ENCODE results near the gene SEPTIN12. TPM values are rescaled to one million over a fixed set of nuclear protein-coding genes. Genes with fewer than 3 reads are reported as not detected.

The SEPTIN12 gene
- total RNA-seq, 1 experiment from 2014 or later = not detected

DNA sequence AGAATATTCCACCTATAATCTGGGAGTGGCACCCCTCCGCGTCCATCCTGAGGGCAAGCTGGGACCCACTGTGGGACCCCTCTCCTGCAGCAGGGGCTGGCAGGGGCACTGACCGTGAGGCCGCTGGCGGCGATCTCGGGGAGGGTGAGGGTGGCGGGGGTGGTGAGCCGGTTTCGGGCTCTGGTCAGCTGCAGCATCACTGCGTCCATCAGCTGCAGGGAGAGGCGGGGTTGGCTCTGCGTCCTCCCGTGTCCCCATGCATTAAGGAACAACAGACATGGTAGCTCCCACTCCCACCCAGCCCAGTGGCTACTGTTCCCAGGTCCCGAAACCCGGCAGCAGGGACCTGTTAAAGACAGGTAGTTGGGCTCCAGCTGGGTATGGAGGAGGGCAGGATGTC is 10.3 kb upstream of the SEPTIN12 start:
- no peak for DNase-seq (ENCODE audit: low read depth, low spot score)
- no peak overlapping the region for H3K4me3 ChIP-seq (ENCODE audit: low read depth in 2 of 2, low read length in 2 of 2)
- in situ Hi-C loops (cut with HindIII; ENCODE audit: low pct_unique_long_range_greater_than_20kb, low sequenced_read_pairs) (no loop called here), intact Hi-C loops (cut with micrococcal nuclease; ENCODE audit: unreplicated experiment) (no loop called here)
- ChIA-PET POLR2A (no interaction called here), CTCF (no interaction called here)
- no peaks in the 10 kb centered on the region for H3K9me3 ChIP-seq (ENCODE audit: control insufficient read depth, insufficient read depth, low read depth, low read length)
- no peak for ATAC-seq
- peaks cover 14% of the 10 kb centered on the region for H3K4me1 ChIP-seq (ENCODE audit: control insufficient read depth, insufficient read depth, low read length)
- H3K27me3 ChIP-seq (ENCODE audit: control insufficient read depth, insufficient read depth, low read length) = no peaks in the 10 kb centered on the region
- no TSS peak for BruUV-seq (replicated peaks)
- H3K36me3 ChIP-seq (ENCODE audit: control insufficient read depth, insufficient read depth, low read length) = no peaks in the 10 kb centered on the region
- no peak overlapping the region for H3K27ac ChIP-seq (ENCODE audit: low read length)
- no peak for TF ChIP-seq SIN3A (IDR thresholded peaks at IDR 0.05; ENCODE audit: borderline replicate concordance, insufficient read depth, low read depth, low read length)
- no peak for TF ChIP-seq TCF7L2 (IDR thresholded peaks at IDR 0.05; ENCODE audit: low read depth, low read length)
- TF ChIP-seq, protein P1, sequence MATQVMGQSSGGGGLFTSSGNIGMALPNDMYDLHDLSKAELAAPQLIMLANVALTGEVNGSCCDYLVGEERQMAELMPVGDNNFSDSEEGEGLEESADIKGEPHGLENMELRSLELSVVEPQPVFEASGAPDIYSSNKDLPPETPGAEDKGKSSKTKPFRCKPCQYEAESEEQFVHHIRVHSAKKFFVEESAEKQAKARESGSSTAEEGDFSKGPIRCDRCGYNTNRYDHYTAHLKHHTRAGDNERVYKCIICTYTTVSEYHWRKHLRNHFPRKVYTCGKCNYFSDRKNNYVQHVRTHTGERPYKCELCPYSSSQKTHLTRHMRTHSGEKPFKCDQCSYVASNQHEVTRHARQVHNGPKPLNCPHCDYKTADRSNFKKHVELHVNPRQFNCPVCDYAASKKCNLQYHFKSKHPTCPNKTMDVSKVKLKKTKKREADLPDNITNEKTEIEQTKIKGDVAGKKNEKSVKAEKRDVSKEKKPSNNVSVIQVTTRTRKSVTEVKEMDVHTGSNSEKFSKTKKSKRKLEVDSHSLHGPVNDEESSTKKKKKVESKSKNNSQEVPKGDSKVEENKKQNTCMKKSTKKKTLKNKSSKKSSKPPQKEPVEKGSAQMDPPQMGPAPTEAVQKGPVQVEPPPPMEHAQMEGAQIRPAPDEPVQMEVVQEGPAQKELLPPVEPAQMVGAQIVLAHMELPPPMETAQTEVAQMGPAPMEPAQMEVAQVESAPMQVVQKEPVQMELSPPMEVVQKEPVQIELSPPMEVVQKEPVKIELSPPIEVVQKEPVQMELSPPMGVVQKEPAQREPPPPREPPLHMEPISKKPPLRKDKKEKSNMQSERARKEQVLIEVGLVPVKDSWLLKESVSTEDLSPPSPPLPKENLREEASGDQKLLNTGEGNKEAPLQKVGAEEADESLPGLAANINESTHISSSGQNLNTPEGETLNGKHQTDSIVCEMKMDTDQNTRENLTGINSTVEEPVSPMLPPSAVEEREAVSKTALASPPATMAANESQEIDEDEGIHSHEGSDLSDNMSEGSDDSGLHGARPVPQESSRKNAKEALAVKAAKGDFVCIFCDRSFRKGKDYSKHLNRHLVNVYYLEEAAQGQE (IDR thresholded peaks at IDR 0.05; ENCODE audit: insufficient read depth in 1 of 2, low read depth in 2 of 2, low read length in 1 of 2) = no peak
- TF ChIP-seq POLR2AphosphoS5 (IDR thresholded peaks at IDR 0.05; ENCODE audit: low read depth, low read length) = no peak
- TF ChIP-seq, protein P2, sequence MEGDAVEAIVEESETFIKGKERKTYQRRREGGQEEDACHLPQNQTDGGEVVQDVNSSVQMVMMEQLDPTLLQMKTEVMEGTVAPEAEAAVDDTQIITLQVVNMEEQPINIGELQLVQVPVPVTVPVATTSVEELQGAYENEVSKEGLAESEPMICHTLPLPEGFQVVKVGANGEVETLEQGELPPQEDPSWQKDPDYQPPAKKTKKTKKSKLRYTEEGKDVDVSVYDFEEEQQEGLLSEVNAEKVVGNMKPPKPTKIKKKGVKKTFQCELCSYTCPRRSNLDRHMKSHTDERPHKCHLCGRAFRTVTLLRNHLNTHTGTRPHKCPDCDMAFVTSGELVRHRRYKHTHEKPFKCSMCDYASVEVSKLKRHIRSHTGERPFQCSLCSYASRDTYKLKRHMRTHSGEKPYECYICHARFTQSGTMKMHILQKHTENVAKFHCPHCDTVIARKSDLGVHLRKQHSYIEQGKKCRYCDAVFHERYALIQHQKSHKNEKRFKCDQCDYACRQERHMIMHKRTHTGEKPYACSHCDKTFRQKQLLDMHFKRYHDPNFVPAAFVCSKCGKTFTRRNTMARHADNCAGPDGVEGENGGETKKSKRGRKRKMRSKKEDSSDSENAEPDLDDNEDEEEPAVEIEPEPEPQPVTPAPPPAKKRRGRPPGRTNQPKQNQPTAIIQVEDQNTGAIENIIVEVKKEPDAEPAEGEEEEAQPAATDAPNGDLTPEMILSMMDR (IDR thresholded peaks at IDR 0.05) = no peak

DNA sequence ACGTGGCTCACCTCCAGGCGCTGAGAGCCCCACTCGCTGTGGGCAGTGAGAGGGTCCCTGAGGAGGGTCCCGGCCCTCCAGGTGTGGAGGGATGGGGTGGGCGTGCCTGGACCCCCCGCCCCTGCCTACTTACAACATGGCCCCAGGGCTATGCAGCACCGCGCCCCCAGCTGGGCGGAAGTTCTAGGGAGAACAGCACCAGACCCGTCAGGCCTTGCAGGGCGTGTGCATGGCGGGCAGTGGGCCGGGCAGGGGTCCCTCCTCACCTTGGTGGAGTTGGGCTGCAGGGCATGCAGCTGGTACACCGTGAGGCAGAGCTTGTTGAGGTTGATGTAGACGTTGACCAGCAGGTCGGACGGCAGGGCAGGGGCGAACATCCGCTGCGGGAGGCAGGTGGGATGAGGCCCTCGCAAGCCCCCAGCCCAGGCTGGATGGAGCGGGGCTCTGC is 9.7 kb upstream of the SEPTIN12 start:
- Histone ChIP-seq H3K9me3 (ENCODE audit: control insufficient read depth, insufficient read depth, low read depth, low read length) (no peaks in the 10 kb centered on the region), H3K27me3 (ENCODE audit: control insufficient read depth, insufficient read depth, low read length) (no peaks in the 10 kb centered on the region), H3K4me1 (ENCODE audit: control insufficient read depth, insufficient read depth, low read length) (peaks cover 12% of the 10 kb centered on the region), H3K36me3 (ENCODE audit: control insufficient read depth, insufficient read depth, low read length) (no peaks in the 10 kb centered on the region), H3K27ac (ENCODE audit: low read length) (no peak overlapping the region), H3K4me3 (ENCODE audit: low read depth in 2 of 2, low read length in 2 of 2) (no peak overlapping the region)
- no TSS peak for BruUV-seq (replicated peaks)
- in situ Hi-C loops (cut with HindIII; ENCODE audit: low pct_unique_long_range_greater_than_20kb, low sequenced_read_pairs) = no loop called here
- CTCF ChIA-PET = no interaction called here
- no peak for DNase-seq (ENCODE audit: low read depth, low spot score)
- ATAC-seq = no peak
- intact Hi-C loops (cut with micrococcal nuclease; ENCODE audit: unreplicated experiment) = no loop called here
- no peak for TF ChIP-seq TCF7L2 (IDR thresholded peaks at IDR 0.05; ENCODE audit: low read depth, low read length)
- TF ChIP-seq SIN3A (IDR thresholded peaks at IDR 0.05; ENCODE audit: borderline replicate concordance, insufficient read depth, low read depth, low read length) = no peak
- POLR2A ChIA-PET = no interaction called here

DNA sequence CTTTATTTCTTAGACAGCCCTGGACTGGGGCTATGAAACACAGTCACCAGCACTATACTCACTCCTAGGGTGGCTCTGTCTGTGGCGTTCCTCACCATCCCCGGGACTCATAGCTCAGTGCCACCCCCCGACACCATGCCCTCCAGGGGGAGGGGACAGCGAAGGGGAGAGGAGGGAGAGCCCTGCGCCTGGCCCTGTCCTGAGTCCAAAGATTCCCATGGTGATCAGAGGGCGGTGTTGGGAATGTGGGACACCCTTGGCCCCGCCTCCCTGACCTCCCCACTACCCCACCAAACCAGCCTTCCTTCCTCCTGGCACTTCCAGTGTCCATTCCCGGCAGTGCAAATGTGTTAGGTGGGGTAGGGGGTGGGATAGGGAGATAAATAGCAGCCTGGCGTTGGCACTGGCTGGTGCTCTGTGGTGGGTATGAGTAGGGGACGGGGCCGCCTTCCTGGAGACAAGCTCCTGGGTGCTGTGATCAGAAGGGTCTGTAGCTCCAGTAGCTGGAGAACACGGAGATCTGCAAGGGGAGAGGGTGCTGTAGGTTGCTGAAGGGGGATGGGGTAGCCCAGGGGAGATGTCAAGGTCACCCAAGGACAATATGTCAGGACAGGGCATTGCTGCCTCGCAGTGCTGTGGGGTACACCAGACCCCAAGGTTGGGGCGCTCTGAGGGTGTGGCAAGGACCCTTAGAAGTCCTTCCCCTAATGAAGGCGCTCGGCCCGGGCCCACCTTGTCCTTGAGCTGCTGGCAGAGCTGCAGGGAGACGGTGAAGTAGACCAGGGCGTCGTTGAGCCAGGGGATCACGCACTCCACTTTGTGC is 9.0 kb upstream of the SEPTIN12 start:
- Histone ChIP-seq H3K27ac (ENCODE audit: low read length) (no peak overlapping the region), H3K27me3 (ENCODE audit: control insufficient read depth, insufficient read depth, low read length) (no peaks in the 10 kb centered on the region), H3K4me3 (ENCODE audit: low read depth in 2 of 2, low read length in 2 of 2) (no peak overlapping the region), H3K9me3 (ENCODE audit: control insufficient read depth, insufficient read depth, low read depth, low read length) (no peaks in the 10 kb centered on the region), H3K4me1 (ENCODE audit: control insufficient read depth, insufficient read depth, low read length) (peaks cover 12% of the 10 kb centered on the region), H3K36me3 (ENCODE audit: control insufficient read depth, insufficient read depth, low read length) (no peaks in the 10 kb centered on the region)
- TF ChIP-seq POLR2AphosphoS5 (IDR thresholded peaks at IDR 0.05; ENCODE audit: low read depth, low read length) (no peak), SIN3A (IDR thresholded peaks at IDR 0.05; ENCODE audit: borderline replicate concordance, insufficient read depth, low read depth, low read length) (no peak), TCF7L2 (IDR thresholded peaks at IDR 0.05; ENCODE audit: low read depth, low read length) (no peak)
- TF ChIP-seq, protein P1 (IDR thresholded peaks at IDR 0.05; ENCODE audit: insufficient read depth in 1 of 2, low read depth in 2 of 2, low read length in 1 of 2) = no peak
- TF ChIP-seq, protein P2 (IDR thresholded peaks at IDR 0.05) = no peak
- POLR2A ChIA-PET = no interaction called here
- intact Hi-C loops (cut with micrococcal nuclease; ENCODE audit: unreplicated experiment) = no loop called here
- in situ Hi-C loops (cut with HindIII; ENCODE audit: low pct_unique_long_range_greater_than_20kb, low sequenced_read_pairs) = no loop called here
- DNase-seq (ENCODE audit: low read depth, low spot score) (no peak), ATAC-seq (no peak)
- CTCF ChIA-PET = interaction anchor here (0.6 kb wide), 1 partner anchor 47 kb away, joined by 10 read pairs; no protein-coding TSS in a partner anchor
- BruUV-seq (replicated peaks) = no TSS peak

Data from Panc1 (cell line).